Measurements from ENCODE around the gene RBP3.

RBP3 gene

DNA sequence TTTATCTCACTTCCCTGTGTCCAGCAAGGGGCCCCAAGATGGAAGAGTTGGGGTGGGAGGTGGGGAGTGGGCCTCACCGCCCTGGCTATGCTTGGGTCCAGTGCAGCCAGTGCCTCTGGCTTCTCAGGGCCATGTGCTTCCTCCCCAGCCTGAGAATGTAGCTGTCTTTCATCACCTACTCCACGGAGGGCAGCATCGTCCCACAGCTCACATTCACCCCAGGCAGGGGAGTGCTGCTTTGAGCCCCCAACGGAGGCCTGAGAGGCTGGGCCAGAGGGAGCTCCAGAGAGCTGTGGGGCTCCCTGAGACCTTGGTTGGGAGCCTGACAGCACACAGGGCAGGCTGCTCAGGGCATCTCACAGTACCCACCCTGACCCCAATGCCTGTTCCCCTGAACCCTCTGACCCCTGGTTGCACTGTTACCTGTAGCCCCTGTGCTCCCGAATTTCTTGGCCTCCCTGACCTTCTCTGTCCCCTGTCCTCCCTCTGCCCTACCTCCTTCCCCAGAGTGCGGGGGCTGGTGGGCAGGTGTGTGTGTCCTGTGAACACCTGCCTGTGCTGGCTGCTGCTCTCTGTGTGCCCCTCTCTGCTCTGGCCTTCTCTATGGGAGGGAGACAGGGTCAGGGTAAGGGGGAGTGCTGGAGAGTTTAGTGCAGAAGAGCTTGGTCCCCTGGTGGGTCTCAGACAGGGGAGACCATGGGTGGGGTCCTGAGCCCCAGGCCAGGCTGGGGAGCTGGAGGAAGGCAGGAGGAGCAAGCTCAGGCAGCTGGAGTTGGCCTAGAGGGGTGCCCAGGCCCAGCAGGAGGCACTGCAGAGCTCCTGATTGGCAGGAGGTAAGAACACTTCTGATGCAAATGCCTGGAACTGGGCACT, 55.5 kb downstream of the RBP3 start:
- Histone ChIP-seq H4K91ac (ENCODE audit: low read depth, low read length, poor library complexity) (no peak overlapping the region), H3K9ac (ENCODE audit: low read depth, low read length, poor library complexity) (no peak overlapping the region), H3K27ac (replicated peaks; ENCODE audit: low read length) (no peak overlapping the region), H3K4me2 (ENCODE audit: insufficient read depth, low read length, poor library complexity, severe bottlenecking) (no peak overlapping the region), H2BK120ac (ENCODE audit: low read depth, low read length) (peak overlapping the region; percentile 32), H2AK5ac (ENCODE audit: low read depth, low read length) (peak overlapping the region; percentile 93), H3K23ac (ENCODE audit: low read depth, low read length, poor library complexity) (peak overlapping the region; percentile 56), H2BK12ac (ENCODE audit: low read length) (peak overlapping the region; percentile 49), H3K36me3 (replicated peaks in 1 of 2; ENCODE audit: control insufficient read depth in 2 of 2, insufficient read depth in 2 of 2, low read length in 2 of 2) (peaks cover 0 to 1% of the 10 kb centered on the region in 2 donors), H2BK15ac (ENCODE audit: low read length) (peak overlapping the region; percentile 65), H3K4ac (ENCODE audit: low read length) (peak overlapping the region; percentile 42), H3K9me3 (replicated peaks in 1 of 2; ENCODE audit: control insufficient read depth in 2 of 2, insufficient read depth in 1 of 2, low read depth in 1 of 2, low read length in 2 of 2) (peaks cover 2 to 3% of the 10 kb centered on the region in 2 donors), H3K4me3 (ENCODE audit: low read length in 2 of 2) (no peak overlapping the region), H2AFZ (ENCODE audit: low read length) (peak overlapping the region; percentile 32), H3K18ac (ENCODE audit: low read length) (peak overlapping the region; percentile 97), H3K4me1 (ENCODE audit: control insufficient read depth in 2 of 2, insufficient read depth in 1 of 2, low read depth in 1 of 2, low read length in 2 of 2) (peaks cover 18 to 23% of the 10 kb centered on the region in 2 donors), H3K79me1 (ENCODE audit: low read depth, low read length) (no peaks in the 10 kb centered on the region), H3K27me3 (ENCODE audit: control insufficient read depth in 3 of 3, insufficient read depth in 3 of 3, low read depth in 1 of 3, low read length in 3 of 3) (peaks cover 0 to 2% (median 0%) of the 10 kb centered on the region in 3 experiments), H2BK5ac (ENCODE audit: low read length) (peak overlapping the region; percentile 57), H3K14ac (ENCODE audit: low read length) (peak overlapping the region; percentile 87), H4K8ac (ENCODE audit: low read depth, low read length) (no peak overlapping the region)
- no CpG with 5 or more reads among the region's 6 CpGs for WGBS, 2 donors (ENCODE audit: extremely low coverage in 2 of 2, insufficient read length in 2 of 2, insufficient replicate concordance in 1 of 2)
- no peak for DNase-seq (ENCODE audit: low spot score)

DNA sequence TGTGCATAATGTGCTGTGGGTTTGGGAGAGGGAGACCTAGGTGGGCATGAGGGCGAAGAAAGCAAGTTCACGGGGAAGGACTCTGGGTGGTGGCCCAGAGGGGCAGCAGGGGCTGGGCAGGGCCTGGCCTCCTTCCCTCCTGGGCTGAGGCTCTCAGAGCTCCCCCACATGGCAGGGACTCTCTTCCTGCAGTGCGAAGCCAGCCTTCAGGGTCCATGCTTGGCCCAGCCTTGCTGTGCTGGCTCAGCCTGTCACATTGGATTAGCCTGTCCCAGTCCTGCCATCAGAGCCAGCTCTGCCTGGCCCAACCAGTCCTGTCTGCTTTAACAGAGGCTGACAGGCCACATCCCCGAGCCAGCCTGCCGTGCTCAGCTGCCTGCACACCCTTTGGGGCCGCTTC, 56.3 kb downstream of the RBP3 start:
- H3K23ac ChIP-seq (ENCODE audit: low read depth, low read length, poor library complexity) = no peak overlapping the region
- peak overlapping the region; percentile 21 for H3K14ac ChIP-seq (ENCODE audit: low read length)
- no peak overlapping the region for H3K27ac ChIP-seq (replicated peaks; ENCODE audit: low read length)
- H3K27me3 ChIP-seq (ENCODE audit: control insufficient read depth in 3 of 3, insufficient read depth in 3 of 3, low read depth in 1 of 3, low read length in 3 of 3) = peaks cover 0 to 2% (median 0%) of the 10 kb centered on the region in 3 experiments
- H3K4me3 ChIP-seq (ENCODE audit: low read length in 2 of 2) = no peak overlapping the region
- no peak overlapping the region for H3K4me2 ChIP-seq (ENCODE audit: insufficient read depth, low read length, poor library complexity, severe bottlenecking)
- H4K8ac ChIP-seq (ENCODE audit: low read depth, low read length) = no peak overlapping the region
- DNase-seq (ENCODE audit: low spot score) = no peak
- no peak overlapping the region for H2BK5ac ChIP-seq (ENCODE audit: low read length)
- peaks cover 22 to 26% of the 10 kb centered on the region in 2 donors for H3K4me1 ChIP-seq (ENCODE audit: control insufficient read depth in 2 of 2, insufficient read depth in 1 of 2, low read depth in 1 of 2, low read length in 2 of 2)
- H4K91ac ChIP-seq (ENCODE audit: low read depth, low read length, poor library complexity) = no peak overlapping the region
- H2AK5ac ChIP-seq (ENCODE audit: low read depth, low read length) = peak overlapping the region; percentile 93
- no CpG with 5 or more reads among the region's 6 CpGs for WGBS, 2 donors (ENCODE audit: extremely low coverage in 2 of 2, insufficient read length in 2 of 2, insufficient replicate concordance in 1 of 2)
- H2BK15ac ChIP-seq (ENCODE audit: low read length) = peak overlapping the region; percentile 65
- H3K9ac ChIP-seq (ENCODE audit: low read depth, low read length, poor library complexity) = no peak overlapping the region
- H3K36me3 ChIP-seq (replicated peaks in 1 of 2; ENCODE audit: control insufficient read depth in 2 of 2, insufficient read depth in 2 of 2, low read length in 2 of 2) = peaks cover 0 to 1% of the 10 kb centered on the region in 2 donors
- H3K18ac ChIP-seq (ENCODE audit: low read length) = peak overlapping the region; percentile 66
- H3K9me3 ChIP-seq (replicated peaks in 1 of 2; ENCODE audit: control insufficient read depth in 2 of 2, insufficient read depth in 1 of 2, low read depth in 1 of 2, low read length in 2 of 2) = peaks cover 2 to 3% of the 10 kb centered on the region in 2 donors
- no peaks in the 10 kb centered on the region for H3K79me1 ChIP-seq (ENCODE audit: low read depth, low read length)
- H2AFZ ChIP-seq (ENCODE audit: low read length) = no peak overlapping the region
- no peak overlapping the region for H2BK12ac ChIP-seq (ENCODE audit: low read length)
- no peak overlapping the region for H3K4ac ChIP-seq (ENCODE audit: low read length)
- H2BK120ac ChIP-seq (ENCODE audit: low read depth, low read length) = no peak overlapping the region

DNA sequence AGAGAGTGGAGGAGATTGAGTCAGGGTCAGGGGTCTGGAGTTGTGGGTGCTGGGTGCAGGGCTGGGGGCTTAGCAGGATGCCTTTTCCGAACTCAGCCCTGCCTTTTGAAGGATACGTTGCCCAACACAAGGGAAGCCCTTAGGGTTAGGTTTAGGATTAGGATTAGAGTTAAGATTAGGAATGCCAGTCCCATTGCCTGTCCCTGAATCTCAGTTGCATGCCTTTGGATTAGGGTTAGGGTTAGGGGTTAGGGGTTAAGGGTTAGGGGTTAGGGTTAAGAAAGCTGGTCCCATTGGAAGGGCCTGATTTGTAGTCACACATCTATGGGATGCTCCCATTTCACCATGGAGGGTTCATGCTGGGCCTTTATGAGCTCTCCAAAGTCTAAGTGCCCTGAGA, 56.8 kb downstream of the RBP3 start:
- DNase-seq (ENCODE audit: low spot score) = no peak
- Histone ChIP-seq H2BK120ac (ENCODE audit: low read depth, low read length) (no peak overlapping the region), H3K9me3 (replicated peaks in 1 of 2; ENCODE audit: control insufficient read depth in 2 of 2, insufficient read depth in 1 of 2, low read depth in 1 of 2, low read length in 2 of 2) (peaks cover 0 to 2% of the 10 kb centered on the region in 2 donors), H3K36me3 (replicated peaks in 1 of 2; ENCODE audit: control insufficient read depth in 2 of 2, insufficient read depth in 2 of 2, low read length in 2 of 2) (peaks cover 0 to 1% of the 10 kb centered on the region in 2 donors), H3K4me1 (ENCODE audit: control insufficient read depth in 2 of 2, insufficient read depth in 1 of 2, low read depth in 1 of 2, low read length in 2 of 2) (peaks cover 24 to 30% of the 10 kb centered on the region in 2 donors), H3K79me1 (ENCODE audit: low read depth, low read length) (no peaks in the 10 kb centered on the region), H3K27ac (replicated peaks; ENCODE audit: low read length) (no peak overlapping the region), H2BK15ac (ENCODE audit: low read length) (no peak overlapping the region), H3K23ac (ENCODE audit: low read depth, low read length, poor library complexity) (no peak overlapping the region), H2AK5ac (ENCODE audit: low read depth, low read length) (no peak overlapping the region), H4K8ac (ENCODE audit: low read depth, low read length) (no peak overlapping the region), H4K91ac (ENCODE audit: low read depth, low read length, poor library complexity) (no peak overlapping the region), H2AFZ (ENCODE audit: low read length) (no peak overlapping the region), H2BK12ac (ENCODE audit: low read length) (no peak overlapping the region), H3K14ac (ENCODE audit: low read length) (no peak overlapping the region), H3K4me3 (ENCODE audit: low read length in 2 of 2) (no peak overlapping the region), H3K9ac (ENCODE audit: low read depth, low read length, poor library complexity) (no peak overlapping the region), H3K27me3 (ENCODE audit: control insufficient read depth in 3 of 3, insufficient read depth in 3 of 3, low read depth in 1 of 3, low read length in 3 of 3) (peaks cover 0 to 4% (median 2%) of the 10 kb centered on the region in 3 experiments), H2BK5ac (ENCODE audit: low read length) (no peak overlapping the region), H3K18ac (ENCODE audit: low read length) (no peak overlapping the region), H3K4ac (ENCODE audit: low read length) (no peak overlapping the region), H3K4me2 (ENCODE audit: insufficient read depth, low read length, poor library complexity, severe bottlenecking) (no peak overlapping the region)
- no CpG with 5 or more reads among the region's 2 CpGs for WGBS, 2 donors (ENCODE audit: extremely low coverage in 2 of 2, insufficient read length in 2 of 2, insufficient replicate concordance in 1 of 2)

DNA sequence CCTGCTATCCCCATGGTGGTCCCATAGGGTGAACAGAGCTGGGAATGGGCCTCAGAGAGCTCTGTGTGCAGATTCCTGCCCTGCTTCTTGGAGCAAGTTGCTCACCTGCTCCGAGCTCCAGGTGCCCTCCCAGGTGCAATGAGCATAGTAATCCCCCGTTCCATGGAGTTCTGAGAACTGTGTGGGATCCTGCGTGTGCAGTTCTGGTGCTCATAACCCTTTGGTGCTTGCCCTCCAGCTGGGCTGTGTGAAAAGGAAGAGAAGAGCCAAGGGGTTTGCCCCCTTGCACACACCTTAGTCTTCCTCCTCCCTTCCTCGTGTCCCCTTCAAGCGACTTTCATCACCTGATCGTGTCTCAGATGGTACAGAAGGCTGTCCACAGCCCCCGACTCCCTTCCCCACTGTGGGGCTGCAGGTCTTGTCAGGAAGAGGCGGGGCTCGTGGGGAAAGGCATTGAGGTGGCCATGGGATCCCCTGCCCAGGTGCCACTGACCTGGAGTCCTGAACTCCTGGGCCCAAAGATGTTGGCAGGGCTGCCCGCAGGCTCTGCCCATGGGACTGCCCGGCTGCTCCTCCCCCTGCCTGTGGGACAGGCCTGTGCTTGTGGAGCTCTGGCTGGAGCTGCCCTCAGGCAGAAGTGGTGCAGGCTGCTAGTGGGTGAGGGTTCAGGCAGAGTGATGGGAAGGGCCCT, 57.8 kb downstream of the RBP3 start:
- Histone ChIP-seq H3K4ac (ENCODE audit: low read length) (no peak overlapping the region), H2BK12ac (ENCODE audit: low read length) (no peak overlapping the region), H3K23ac (ENCODE audit: low read depth, low read length, poor library complexity) (peak overlapping the region; percentile 17), H3K27me3 (ENCODE audit: control insufficient read depth in 3 of 3, insufficient read depth in 3 of 3, low read depth in 1 of 3, low read length in 3 of 3) (peaks cover 0 to 5% (median 2%) of the 10 kb centered on the region in 3 experiments), H2BK5ac (ENCODE audit: low read length) (peak overlapping the region; percentile 12), H2BK120ac (ENCODE audit: low read depth, low read length) (peak overlapping the region; percentile 25), H2AFZ (ENCODE audit: low read length) (no peak overlapping the region), H3K18ac (ENCODE audit: low read length) (peak overlapping the region; percentile 23), H3K9ac (ENCODE audit: low read depth, low read length, poor library complexity) (no peak overlapping the region), H4K8ac (ENCODE audit: low read depth, low read length) (no peak overlapping the region), H3K79me1 (ENCODE audit: low read depth, low read length) (no peaks in the 10 kb centered on the region), H3K4me1 (ENCODE audit: control insufficient read depth in 2 of 2, insufficient read depth in 1 of 2, low read depth in 1 of 2, low read length in 2 of 2) (peaks cover 24 to 30% of the 10 kb centered on the region in 2 donors), H3K14ac (ENCODE audit: low read length) (peak overlapping the region; percentile 43), H4K91ac (ENCODE audit: low read depth, low read length, poor library complexity) (peak overlapping the region; percentile 13), H3K4me2 (ENCODE audit: insufficient read depth, low read length, poor library complexity, severe bottlenecking) (no peak overlapping the region), H2AK5ac (ENCODE audit: low read depth, low read length) (no peak overlapping the region), H3K9me3 (replicated peaks in 1 of 2; ENCODE audit: control insufficient read depth in 2 of 2, insufficient read depth in 1 of 2, low read depth in 1 of 2, low read length in 2 of 2) (peaks cover 0 to 3% of the 10 kb centered on the region in 2 donors), H3K36me3 (replicated peaks in 1 of 2; ENCODE audit: control insufficient read depth in 2 of 2, insufficient read depth in 2 of 2, low read length in 2 of 2) (peaks cover 0 to 1% of the 10 kb centered on the region in 2 donors), H3K27ac (replicated peaks; ENCODE audit: low read length) (no peak overlapping the region), H2BK15ac (ENCODE audit: low read length) (peak overlapping the region; percentile 22), H3K4me3 (ENCODE audit: low read length in 2 of 2) (no peak overlapping the region)
- no peak for DNase-seq (ENCODE audit: low spot score)
- WGBS, 2 donors (ENCODE audit: extremely low coverage in 2 of 2, insufficient read length in 2 of 2, insufficient replicate concordance in 1 of 2) = no CpG with 5 or more reads among the region's 11 CpGs
